Osteoblast (primary cell): ENCODE results near the gene EID1. TPM values are rescaled to one million over a fixed set of nuclear protein-coding genes. Genes with fewer than 3 reads are reported as not detected.

ENCODE experiments used
- DNase-seq: peaks from one replicate; pipeline ENCODE4 v3.0.0; 2011; ENCODE audit warnings: low spot score, mixed read lengths; ENCODE audit not compliant: insufficient read length; ENCODE audit errors: missing footprints
- H2AFZ ChIP-seq: 2 replicates; pipeline ENCODE4 v1.6.0; 2011; ENCODE audit warnings: mild to moderate bottlenecking, low read length
- H3K27ac ChIP-seq: 2 replicates; pipeline ENCODE4 v1.5.1; 2011; ENCODE audit warnings: mild to moderate bottlenecking, low read depth, low read length, moderate library complexity
- H3K27me3 ChIP-seq: 2 replicates; pipeline ENCODE4 v1.6.0; 2012; ENCODE audit warnings: mild to moderate bottlenecking, control low read depth, inconsistent platforms, low read length, moderate library complexity; ENCODE audit not compliant: insufficient read depth
- H3K36me3 ChIP-seq: 2 replicates; pipeline ENCODE4 v1.5.1; 2011; ENCODE audit warnings: mild to moderate bottlenecking, low read length, control low read depth, moderate library complexity; ENCODE audit not compliant: insufficient read depth
- H3K4me1 ChIP-seq: 2 replicates; pipeline ENCODE4 v1.5.1; 2011; ENCODE audit warnings: mild to moderate bottlenecking, low read length, control low read depth, moderate library complexity; ENCODE audit not compliant: insufficient read depth
- H3K4me2 ChIP-seq: 2 replicates; pipeline ENCODE4 v1.6.0; 2011; ENCODE audit warnings: mild to moderate bottlenecking, low read length; ENCODE audit not compliant: insufficient read depth
- H3K4me3 ChIP-seq: fragments of 200-600 bp; sonication (generic); 3 replicates; pipeline ENCODE4 v1.5.1; 2012; ENCODE audit warnings: mild to moderate bottlenecking, low read length, inconsistent platforms; ENCODE audit not compliant: insufficient read depth
- H3K79me2 ChIP-seq: 2 replicates; pipeline ENCODE4 v1.6.0; 2012; ENCODE audit warnings: mild to moderate bottlenecking, low read length, control low read depth, inconsistent platforms; ENCODE audit not compliant: insufficient read depth
- H3K9me3 ChIP-seq: 2 replicates; pipeline ENCODE4 v1.5.1; 2011; ENCODE audit warnings: low read depth, low read length, control low read depth
- H4K20me1 ChIP-seq: 2 replicates; pipeline ENCODE4 v1.6.0; 2012; ENCODE audit warnings: mild to moderate bottlenecking, low read length, control low read depth; ENCODE audit not compliant: insufficient read depth
- total RNA-seq: library from RNA; depleted of rRNA; stranded (reverse); fragments of >200 nt; gene quantifications from 2 replicates; pipeline ENCODE4 v1.2.3, GENCODE V29; 2012
- TF ChIP-seq, protein P1 (sequence below): IDR thresholded peaks from 2 replicates; pipeline ENCODE4 v1.5.1; 2011; ENCODE audit warnings: mild to moderate bottlenecking, low read depth, low read length, moderate library complexity; ENCODE audit errors: extremely low read depth

The EID1 gene
- total RNA-seq, 1 donor: 206 TPM

DNA sequence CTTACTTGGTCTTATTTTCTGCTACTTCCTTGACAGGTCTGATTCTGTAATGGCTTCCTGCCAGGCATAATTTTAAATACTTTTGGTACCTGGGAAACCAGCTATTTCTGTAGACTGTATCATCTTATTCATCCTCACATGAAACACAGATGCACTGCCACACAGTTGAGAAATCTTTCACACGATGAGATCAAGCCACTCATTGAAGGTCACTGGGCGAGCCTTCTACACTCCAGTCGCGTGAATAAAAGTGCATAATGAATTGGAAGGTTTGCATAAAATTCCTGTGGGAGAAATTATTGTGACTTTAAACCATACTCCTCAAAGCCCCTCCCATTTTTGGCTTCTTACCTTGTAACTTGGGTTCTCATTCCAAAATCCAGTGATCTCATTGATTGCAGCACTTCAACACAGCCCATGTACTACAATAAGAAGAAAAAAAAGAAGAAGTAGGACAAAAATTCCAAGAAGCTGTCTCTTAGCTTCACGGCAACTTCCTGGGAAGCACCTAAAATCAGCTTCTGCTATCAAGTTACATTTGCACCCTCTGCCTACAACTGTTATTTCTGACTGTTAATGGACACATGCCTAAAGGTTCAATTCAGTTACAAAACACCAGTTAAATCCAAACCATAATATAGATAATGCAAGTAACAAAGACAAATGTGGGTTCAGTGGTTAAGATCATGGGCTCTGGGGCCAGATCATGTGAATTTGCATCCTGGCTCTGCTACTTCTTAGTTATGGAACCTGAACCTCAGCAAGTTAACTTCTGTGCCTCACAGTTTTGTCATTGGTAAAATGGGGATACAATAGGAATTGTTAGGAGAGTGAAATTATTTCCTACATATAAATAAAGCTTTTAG, 46.8 kb downstream of the EID1 start:
- no peak overlapping the region for H2AFZ ChIP-seq
- H3K4me2 ChIP-seq: no peak overlapping the region
- H3K79me2 ChIP-seq: no peaks in the 10 kb centered on the region
- no peaks in the 10 kb centered on the region for H3K36me3 ChIP-seq
- H3K4me3 ChIP-seq: no peak overlapping the region
- H3K27ac ChIP-seq: no peak overlapping the region
- no peak for DNase-seq
- no peaks in the 10 kb centered on the region for H3K9me3 ChIP-seq
- H4K20me1 ChIP-seq: no peaks in the 10 kb centered on the region
- peaks cover 24% of the 10 kb centered on the region for H3K4me1 ChIP-seq
- no peaks in the 10 kb centered on the region for H3K27me3 ChIP-seq
- TF ChIP-seq, protein P1, sequence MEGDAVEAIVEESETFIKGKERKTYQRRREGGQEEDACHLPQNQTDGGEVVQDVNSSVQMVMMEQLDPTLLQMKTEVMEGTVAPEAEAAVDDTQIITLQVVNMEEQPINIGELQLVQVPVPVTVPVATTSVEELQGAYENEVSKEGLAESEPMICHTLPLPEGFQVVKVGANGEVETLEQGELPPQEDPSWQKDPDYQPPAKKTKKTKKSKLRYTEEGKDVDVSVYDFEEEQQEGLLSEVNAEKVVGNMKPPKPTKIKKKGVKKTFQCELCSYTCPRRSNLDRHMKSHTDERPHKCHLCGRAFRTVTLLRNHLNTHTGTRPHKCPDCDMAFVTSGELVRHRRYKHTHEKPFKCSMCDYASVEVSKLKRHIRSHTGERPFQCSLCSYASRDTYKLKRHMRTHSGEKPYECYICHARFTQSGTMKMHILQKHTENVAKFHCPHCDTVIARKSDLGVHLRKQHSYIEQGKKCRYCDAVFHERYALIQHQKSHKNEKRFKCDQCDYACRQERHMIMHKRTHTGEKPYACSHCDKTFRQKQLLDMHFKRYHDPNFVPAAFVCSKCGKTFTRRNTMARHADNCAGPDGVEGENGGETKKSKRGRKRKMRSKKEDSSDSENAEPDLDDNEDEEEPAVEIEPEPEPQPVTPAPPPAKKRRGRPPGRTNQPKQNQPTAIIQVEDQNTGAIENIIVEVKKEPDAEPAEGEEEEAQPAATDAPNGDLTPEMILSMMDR: no peak

DNA sequence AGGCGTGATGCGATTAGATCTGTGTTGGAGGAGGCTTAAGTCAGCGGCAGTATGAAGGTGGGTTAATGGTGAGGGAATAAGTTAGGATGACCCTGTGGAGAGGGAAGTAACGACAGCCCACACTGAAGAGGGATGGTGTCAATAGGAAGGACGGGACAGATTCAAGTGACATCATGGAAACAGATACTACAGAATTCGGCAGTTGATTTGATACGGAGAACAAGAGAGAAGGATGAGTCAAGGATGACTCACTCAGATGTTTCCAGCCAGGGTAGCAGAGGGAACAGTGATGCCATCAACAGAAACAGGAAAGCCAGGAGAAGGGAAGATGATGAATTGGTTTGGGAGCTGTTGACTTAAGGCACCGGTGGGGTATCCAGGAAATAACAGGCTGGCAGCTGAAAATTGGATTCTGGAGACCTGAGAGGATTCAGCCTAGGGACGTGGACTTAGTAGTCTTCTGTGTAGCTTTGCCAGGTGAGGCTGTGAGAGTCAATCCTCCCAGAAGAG, 47.8 kb downstream of the EID1 start:
- no peaks in the 10 kb centered on the region for H3K36me3 ChIP-seq
- TF ChIP-seq, protein P1: no peak
- no peaks in the 10 kb centered on the region for H3K9me3 ChIP-seq
- H3K4me1 ChIP-seq: peaks cover 25% of the 10 kb centered on the region
- peak overlapping the region; percentile 9 for H2AFZ ChIP-seq
- DNase-seq: peak; percentile 75
- H3K27ac ChIP-seq: peak overlapping the region; percentile 60
- no peak overlapping the region for H3K4me3 ChIP-seq
- no peaks in the 10 kb centered on the region for H4K20me1 ChIP-seq
- no peaks in the 10 kb centered on the region for H3K79me2 ChIP-seq
- H3K4me2 ChIP-seq: peak overlapping the region; percentile 19
- no peaks in the 10 kb centered on the region for H3K27me3 ChIP-seq

DNA sequence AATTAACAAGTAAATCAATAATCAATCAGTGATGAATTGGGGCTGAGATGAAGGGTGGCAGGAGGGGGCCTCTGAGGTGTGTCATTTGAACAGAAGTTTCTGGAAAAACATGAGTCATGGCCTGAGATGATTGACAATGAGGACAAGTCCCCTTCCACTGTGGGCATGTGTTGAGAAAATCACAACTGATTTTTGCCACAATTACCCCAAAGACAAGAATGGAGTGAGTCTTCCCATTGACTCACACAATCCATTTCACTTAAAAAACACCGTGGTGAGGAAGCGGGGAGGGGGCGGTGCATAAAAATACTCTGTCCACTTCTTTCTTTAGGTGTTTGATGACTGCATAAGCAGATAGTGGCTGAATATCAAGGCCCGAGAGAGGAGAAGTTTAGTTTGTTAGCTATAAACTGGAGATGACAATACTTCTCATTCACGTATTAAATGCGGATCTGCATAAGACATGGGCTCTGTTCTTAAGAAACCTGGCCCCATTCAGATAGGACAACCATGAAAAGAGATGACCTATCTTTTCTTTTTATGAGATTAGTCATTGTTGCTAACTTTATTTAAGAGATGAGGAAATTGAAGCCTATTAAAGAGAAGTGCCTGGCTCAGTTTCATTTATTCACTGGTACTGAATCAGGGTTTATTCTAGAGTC, 51.1 kb downstream of the EID1 start:
- no peaks in the 10 kb centered on the region for H3K27me3 ChIP-seq
- no peak for DNase-seq
- peak overlapping the region; percentile 73 for H3K4me2 ChIP-seq

More for the DNA sequence above, 51.1 kb downstream of the EID1 start:
- H3K27ac ChIP-seq: peak overlapping the region; percentile 75
- TF ChIP-seq, protein P1: no peak
- peaks cover 25% of the 10 kb centered on the region for H3K4me1 ChIP-seq
- no peaks in the 10 kb centered on the region for H3K79me2 ChIP-seq
- H2AFZ ChIP-seq: peak overlapping the region; percentile 70
- peak overlapping the region; percentile 23 for H3K4me3 ChIP-seq
- H3K36me3 ChIP-seq: no peaks in the 10 kb centered on the region
- H4K20me1 ChIP-seq: no peaks in the 10 kb centered on the region
- no peaks in the 10 kb centered on the region for H3K9me3 ChIP-seq
